DMS 273 treated with DMSO at 0.1 percent for 48 hours (cell line): ENCODE data around the gene ZFAND3.

Experiments
- DNase-seq: peaks from one replicate; lab custom pipeline; 2025; lab: John Stamatoyannopoulos, UW

ZFAND3 gene

DNA sequence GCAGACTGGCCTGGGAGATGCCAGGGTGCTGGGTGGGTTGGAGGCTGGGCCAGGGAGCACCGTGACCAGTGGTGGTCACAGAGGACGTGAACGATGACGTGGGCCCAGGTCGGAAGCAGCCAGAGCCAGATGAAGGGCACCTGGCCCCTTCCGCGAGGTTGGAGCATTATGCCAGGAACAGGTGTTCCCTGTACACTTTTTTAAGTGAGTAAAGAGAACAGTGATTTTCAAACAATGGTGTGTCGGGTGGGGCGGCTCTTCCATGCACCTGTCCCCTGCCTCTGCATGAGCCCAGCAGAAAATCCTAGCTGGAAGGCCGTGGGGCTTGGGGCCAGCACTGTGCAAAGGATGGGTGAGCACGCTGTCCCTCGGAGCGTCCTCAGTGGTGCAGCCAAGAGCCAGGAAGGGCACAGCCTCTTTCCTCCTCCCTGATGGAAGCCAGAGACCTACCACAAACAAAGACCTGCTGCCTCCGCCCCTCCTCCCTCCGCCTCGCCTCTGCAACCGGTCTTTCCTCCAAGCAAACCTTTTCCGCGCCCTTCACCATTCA lies 350.5 kb downstream of the ZFAND3 start:
- DNase-seq = no peak

DNA sequence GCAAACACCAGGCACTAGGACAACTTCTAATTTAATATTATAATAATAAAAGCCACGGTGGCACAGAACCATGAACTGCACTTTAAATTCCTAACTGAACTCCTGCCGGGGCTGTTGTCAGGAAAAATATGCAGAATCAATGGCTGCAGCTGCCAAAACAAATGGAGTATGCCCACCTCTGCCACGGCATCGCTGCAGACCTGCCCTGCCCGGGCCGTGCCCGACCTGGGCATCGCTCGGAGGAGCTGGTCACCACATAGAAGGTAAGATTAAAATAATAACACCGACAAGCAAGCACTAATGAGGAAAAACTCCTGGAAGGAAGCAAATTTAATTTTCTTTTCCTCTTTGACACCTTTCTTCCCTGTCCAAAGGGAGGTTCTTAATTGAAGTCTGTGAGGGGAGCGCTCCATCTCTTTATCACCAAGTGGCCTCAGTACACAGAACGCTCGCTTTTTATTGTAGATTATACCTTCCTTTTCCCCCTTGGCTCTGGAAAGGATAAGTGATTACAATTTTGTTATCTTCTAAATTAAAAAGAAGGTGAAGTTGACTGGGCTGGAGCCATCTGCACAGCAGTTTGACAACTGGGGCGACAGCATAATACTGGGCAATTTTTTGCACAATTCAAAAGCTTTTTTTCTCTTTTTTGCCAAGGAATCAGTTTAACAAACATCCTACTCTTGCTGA lies 351.3 kb downstream of the ZFAND3 start:
- DNase-seq = no peak

DNA sequence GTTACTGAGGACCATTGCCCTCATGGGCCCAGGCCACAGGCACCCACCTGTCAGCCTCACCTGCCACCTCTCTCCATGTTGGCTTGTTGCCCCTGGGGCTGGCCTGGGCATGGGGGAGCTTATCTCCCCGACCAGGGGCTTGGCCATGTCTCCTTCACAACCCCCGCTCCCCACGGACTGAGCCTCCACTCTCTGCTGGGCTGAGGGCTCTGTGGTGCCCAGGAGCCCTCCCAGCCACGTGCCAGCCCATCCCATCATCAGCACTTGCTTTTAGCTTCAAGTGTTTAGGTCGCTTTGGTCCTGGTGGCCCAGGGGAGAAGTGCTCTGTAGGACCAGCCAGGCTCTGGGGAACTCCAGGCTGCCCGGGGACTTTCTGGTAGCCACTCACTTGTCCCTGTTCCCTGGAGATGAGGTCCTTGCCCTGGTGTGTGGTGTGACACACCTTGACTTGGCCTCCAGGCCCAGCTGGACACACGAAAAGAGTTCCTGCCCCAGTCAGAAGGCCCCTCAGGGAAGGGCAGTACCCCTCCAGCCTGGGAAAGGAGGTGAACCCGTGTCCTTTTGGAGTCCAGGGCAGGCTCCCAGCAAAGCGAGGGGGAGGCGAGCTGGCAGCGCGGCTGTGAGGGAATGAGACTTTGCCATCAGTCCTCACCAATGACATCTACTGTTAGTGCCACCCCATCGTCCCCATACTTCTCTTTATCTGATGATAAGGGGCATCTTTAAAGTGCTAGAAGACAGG lies 352.6 kb downstream of the ZFAND3 start:
- no peak for DNase-seq

DNA sequence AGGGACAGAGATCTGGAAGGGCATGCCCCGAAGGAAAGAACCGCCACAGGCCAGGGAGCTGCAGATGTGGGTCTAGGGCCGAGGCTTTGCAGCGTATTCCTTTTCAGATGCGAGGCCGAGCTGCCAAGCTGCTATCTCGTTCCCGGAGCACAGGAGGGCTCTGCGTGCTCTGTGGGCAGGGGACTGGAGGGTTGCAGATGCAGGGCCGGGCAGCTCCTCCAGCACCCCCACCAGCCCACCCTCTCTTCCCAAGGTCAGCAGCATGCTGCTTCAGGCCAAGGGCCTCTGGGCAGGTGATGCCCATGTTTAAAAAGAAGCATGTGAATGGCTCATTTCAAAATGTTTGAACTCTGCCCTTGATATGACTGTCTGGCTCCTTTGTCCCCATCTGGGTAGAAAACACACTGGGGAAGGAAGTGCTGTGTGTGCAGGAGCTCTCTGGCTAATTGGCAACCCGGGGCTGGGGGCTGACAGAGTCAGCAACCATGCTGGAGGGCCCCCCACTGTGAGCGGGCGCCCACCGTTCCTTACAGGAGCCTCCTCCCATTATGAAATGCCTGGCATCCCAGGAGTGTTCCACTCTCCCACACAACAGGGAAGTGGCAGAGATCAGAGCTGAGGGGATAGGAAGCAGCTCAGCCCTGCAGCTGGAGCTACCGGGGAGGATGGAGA lies 353.3 kb downstream of the ZFAND3 start:
- DNase-seq = no peak

DNA sequence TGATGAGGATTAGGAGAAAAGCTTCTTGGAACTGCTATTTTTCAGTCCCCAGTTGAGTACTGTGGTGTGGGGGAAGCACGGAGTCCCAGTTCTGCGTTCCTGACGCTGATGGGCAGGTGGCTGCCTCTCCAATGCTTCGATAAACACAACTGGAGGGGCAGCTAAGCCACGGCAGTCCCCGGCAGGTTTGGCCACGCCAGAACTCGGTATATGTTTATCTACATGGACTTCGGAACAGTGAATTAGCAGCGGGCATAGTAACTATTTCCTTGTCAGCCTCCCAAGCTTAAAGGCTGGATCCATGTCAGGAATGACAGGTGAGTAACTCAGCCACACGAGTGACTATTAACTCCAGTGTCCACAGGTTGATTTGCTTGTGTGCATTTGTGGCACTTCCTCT lies 354.4 kb downstream of the ZFAND3 start:
- no peak for DNase-seq

DNA sequence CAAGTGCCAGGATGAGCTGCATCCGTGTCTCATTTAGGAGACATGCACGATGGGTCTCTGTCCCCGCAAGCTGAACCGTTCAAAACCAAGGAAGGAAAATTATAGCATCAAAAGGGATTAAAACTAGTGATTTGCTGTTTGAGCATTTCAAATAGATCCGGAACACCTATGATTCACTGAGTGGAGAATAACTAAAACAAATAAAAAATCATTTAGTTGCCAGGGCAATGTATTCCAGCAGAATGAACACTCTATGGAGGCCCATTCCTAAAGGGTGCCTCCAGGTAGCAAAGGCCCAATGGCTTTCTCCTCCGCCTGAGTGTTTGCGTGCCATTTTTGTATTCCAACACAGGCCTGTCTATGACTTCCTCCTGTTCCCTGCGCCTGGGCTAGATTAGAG lies 354.8 kb downstream of the ZFAND3 start:
- no peak for DNase-seq

DNA sequence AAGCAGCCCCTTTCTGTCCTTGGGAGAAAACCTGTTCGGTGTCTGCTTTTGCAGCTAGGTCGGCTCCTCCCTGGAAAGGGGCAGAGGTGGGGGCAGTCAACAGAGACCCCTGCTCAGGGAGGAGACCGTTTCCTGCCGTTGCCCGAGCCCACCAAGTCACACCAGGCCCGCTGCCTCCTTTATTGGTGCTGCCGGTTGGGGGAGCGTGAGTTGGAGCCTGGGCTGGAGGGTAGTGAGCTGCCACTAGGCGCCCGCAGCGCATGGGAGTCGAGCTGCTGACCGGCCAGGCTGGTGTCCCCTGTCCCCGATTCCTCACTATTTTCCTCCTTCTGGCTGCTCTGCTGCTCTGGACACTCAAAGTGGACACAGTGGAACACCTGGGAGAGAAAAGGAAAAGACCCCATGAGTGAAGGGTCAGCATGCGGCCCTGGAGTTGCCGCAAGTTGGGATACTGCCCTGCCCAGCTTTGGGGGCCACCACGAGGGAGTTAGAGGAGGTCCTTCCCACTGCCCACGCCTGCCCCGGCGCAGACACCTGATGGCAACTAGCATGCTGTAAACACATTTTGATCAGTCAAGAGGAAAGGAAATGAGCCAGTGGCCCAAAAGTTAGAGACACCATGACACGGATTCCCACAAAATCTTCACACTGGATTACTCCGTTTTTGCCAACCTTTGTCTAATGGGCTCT lies 355.4 kb downstream of the ZFAND3 start:
- no peak for DNase-seq

DNA sequence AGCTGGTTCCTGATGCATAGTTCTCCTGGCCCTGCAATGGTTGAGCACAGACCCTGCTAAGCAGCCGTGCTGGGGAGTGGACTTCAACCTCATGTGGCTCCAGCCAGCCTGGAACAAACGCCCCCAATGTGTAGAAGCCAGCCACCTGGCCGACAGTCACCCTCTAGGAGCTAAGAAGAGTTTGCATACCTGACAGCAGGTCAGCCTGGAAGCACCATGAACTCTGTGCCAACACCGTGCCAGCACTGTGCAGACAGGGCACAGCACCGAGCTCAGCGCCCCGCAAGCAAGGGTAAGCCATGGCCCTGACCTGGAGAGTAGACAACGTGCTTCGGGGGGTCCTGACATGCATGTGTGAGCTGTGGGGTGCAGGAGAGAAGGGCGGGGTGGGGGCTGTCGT lies 356.3 kb downstream of the ZFAND3 start:
- no peak for DNase-seq

DNA sequence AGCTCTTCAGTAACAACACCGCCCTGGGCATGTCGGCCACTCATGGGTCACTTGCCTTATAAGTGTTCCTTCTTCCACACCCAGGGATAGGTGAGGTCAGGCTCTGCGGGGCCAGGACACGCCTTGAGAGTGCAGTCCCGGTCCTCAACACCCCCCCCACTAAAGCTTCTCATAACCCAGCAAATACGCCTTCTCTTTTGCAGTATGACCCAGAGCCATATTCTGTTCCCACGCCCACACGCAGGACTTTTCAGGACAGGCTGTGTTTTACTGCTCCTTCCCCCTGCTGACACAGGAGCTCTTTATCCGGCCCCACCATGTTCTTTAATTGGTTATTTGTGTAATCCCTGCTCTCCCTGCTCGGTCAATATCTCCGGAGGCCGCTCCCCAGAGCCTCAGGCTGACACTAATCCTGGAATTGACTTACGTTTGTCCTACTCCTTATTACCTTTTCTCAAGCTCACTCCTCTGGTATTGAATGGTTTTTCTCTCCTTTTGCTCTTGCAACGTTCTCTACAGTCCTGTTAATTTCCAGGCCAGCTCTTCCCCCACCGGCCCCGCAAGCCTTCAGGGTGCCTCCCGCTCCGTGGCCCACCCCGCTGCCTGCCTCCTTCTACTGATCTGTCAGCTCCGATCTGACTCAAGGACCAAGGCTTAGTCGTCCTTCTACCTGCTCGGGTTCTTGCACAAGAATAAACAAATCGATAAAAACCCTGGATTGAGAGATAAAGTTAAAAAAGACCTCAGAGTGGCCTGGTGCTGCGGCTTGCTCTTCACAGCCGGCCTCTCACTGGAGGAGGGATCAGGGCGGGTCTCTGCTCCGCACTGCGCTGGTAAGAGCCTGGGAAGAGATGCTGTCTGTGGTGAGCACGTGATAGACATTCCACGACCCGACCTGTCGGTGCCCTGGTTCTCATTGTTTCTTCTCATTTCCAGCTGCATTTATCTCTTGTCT lies 357.5 kb downstream of the ZFAND3 start:
- DNase-seq = no peak

DNA sequence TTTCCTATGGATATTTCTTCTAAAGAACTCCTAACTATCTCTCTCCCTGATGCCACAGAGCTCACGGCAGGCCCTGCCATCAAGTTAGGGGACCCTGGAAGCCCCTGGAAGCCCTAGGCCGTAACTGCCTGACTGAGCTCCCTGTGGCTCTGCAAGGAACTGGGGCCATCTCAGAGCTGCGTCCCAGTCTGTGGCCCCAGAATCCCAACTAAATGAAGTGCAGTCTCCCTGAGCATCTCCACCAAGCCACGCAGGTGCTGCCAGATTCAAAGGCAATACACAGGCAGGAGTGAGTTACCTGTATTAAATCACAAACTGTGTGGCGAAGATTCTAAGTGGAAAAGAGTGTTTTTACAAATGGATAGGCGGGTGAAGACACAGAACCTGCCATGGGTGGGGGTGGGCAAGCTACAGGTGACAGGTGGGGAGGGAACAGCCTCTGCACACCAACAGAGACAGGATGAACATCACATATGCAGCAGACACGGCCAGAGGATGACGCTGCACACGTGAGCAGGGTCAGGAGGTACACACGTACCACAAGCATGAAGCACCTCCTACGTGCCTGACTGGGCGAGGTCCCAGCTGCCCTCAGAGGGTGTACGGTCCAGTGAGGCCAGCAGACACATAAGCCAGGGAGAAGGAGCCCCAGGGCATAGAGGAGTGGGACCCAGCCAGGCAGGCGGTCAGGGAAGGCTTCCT lies 358.5 kb downstream of the ZFAND3 start:
- DNase-seq = no peak

DNA sequence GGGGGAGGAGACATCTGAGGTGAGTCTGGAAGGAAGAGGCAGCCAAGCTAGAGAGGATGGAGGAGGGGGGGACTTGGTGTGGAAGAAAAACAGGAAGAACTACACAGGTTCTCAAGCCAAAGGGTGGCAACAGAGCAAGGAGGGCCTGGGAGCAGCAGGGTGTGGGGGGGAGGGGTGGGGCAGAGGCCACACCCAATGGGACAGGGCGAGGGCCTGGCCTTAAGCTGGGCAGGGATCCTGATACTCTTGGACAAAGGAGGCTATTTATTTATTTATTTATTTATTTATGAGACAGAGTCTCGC lies 359.0 kb downstream of the ZFAND3 start:
- DNase-seq = no peak

DNA sequence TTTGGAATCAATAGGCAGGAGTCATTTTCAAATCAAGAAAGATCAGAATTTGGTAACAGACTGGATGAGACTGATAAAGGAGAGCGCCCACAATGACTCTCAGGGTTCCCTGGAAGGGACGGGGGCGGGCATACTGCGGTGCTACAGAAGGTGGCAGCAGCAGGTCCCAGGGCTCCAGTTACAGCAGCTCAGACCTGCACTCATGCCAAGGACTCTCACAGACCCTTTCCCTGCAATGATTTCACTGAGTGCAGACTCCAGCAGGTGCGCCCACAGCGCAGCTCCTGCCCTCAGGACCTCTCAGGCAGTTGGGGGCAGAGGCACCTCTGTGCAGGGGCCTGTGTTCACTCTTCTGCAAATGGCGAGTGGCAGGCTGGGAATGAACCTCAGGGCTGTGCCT lies 359.8 kb downstream of the ZFAND3 start:
- no peak for DNase-seq

DNA sequence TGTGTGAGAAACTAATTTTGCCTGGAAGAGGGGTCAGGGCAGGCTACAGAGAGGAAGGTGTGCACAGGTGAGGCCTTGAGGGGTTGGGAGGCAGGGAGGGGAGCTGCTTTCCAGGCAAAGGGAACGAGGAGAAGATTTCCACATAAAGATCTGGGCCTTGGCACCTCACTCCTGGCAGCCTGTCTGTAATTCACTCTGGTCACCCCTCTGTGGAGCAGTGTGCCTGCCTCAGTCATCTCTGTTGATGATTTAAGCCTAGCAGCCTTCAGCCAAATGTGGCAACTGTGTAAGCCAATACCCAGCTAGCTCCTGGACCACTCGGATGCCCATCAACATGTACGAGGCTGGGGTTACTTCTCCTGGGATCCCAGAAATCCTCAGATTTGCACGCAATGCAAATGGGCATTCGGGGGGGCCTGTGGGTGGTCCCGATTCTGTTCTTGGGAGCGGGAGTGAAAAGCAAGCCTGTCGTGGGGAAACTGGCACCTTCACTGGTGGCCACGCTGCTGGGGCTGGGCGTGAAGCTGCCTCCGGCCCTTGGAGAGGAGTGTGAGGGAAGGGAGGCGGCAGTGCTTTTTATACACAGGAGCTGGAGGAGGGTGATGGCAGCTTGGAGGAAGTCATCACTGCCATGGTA lies 360.4 kb downstream of the ZFAND3 start:
- DNase-seq = no peak

DNA sequence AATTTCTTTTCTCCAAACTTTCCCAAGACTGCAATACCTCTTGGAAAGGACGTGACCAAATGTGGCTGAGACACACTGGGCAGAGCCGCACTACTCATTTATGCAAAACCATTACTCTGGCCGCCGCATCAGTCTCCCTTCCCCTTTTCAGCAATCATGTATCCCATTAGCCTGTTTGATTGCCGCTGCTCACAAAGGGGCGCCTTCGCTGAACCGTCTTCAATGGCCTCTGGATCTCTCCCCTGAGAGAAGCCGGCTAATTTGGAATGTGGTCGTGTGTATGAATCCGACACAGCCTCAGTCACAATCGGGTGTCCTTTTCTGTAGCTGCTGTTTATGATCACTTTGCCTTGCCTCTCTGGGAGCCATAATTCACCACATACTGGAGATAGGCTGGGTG lies 361.1 kb downstream of the ZFAND3 start:
- DNase-seq = no peak

DNA sequence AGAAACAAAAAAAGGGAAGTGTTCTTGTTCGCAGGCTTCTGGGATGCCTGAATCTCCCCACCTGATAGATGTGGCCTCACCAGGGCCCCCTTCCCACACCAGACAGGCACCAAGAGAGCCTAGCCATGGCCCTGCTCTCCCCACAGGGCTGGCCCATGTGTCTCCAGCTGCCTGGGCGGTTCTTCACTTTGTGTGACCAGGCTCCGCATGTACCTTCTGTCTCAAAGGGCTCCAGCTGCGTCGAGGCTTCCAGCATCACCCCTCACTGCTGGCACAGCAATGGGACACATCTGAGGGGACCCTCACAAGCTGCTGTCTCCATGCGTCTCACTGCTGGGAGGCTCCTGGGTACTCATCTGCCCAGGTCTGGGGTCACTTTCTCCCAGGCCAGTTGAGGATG lies 362.9 kb downstream of the ZFAND3 start:
- no peak for DNase-seq

DNA sequence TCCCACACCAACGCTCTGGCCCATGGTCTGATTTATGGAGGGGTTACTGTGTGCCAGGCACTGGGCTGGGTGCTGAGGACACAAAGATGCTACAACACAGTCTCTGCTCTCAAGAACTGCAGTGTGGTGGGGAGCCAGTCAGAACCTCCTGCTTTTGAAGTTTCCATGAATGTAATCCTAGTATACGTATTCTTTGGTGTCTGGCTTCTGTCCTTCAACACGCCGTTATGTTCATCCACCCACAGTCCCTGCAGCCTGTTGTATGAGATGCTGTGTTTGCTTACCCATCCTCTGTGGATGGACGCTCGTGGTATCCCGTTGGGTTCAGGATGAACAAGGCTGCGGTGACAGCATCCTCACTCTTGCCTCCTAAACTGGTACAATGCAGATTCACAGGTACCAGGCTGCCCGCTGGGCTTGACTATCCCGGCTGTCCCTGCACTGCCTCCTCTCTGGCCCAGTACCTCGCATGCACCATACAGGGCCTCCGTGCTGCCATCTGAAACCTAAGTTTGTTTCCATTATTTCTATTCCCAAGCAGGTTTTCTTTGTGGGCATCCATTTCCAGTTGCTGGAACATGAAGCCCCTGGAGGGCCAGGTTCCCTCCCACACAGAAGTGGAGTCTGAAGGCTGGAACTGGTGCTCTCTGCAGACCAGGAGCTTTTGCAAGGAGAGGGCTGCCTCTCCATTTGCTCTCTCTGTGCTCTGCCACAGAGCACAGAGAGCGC lies 364.5 kb downstream of the ZFAND3 start:
- no peak for DNase-seq

DNA sequence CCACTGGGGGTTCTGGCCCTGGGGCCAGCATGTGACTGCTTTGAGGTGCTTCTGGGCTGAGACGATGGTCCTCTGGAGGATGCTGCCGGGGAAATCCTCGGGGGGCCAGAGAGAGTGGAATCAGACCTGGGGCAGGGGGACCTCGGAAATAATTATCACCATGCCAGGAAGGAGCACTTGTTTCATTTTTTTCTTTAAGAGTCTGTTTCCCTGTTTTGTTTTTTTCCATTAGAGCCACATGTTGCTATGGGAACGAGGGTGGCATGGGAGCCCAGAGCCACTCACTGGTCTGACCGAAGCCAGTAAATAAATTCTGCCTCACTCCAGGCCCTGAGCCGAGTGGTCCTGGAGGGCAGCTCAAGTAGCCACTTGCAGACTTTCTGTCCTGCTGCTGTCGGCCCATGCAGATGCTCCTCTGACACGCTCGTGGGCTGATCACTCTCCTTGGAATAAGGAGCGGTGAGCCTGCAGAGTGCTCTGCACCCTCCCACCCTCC lies 365.1 kb downstream of the ZFAND3 start:
- no peak for DNase-seq

DNA sequence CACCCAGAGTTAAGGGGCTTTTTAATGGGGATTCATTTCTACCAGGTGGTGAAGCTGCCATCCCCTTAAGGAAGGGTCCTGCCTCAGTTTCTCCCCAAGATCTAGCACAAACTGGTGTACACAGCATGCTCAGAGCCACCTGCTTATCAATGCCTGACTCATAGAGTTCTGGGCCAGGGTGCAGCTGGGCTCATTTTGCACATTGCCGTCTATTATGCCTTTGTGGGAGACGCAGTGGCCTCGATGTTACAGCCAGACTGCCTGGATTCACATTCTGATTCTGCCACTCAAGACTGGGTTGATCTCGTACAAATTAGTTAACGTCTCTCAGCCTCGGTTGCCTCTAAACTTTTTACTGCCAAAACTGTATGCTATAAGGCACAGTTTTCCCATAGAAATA lies 365.7 kb downstream of the ZFAND3 start:
- no peak for DNase-seq

DNA sequence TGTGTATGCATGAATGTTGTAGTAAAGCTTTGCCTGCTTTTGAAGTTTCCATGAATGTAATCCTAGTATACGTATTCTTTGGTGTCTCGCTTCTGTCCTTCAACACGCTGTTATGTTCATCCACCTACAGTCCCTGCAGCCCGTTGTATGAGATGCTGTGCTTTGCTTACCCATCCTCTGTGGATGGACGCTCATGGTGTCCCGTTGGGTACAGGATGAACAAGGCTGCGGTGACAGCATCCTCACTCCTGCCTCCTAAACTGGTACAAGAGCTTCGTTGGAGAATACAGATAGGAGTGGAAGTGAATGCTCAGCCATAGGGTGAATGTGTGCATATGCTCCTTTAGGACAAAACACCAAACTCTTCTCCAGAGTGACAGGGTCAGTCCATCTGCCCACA lies 366.2 kb downstream of the ZFAND3 start:
- no peak for DNase-seq
